ENCODE results near the gene ITGAV.

ITGAV gene

DNA sequence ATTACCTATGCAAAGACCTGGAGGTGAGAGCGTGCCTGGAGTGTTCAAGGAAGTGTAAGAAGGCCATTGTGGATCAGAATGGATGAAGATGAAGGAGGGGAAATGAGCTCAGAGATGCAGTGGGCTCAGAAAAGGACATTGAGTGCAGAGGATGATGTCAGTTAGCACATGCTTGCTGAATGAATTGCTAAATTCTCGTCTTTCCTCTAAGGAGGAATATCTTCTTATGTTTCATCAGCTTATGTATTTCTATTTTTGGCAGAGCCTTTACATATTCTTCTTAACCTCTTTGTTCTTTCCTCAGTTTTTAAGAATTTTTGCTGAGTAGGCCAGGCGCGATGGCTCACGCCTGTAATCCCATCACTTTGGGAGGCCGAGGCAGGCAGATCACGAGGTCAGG is 134.9 kb downstream of the ITGAV start:
- Histone ChIP-seq H3K4me1 (ENCODE audit: insufficient read depth, low read length, poor library complexity, severe bottlenecking) (no peaks in the 10 kb centered on the region), H2AFZ (ENCODE audit: low read length) (no peak overlapping the region), H3K27me3 (ENCODE audit: insufficient read depth, low read length, poor library complexity, severe bottlenecking) (no peaks in the 10 kb centered on the region), H3K36me3 (ENCODE audit: insufficient read depth, low read length) (no peaks in the 10 kb centered on the region), H3K4me3 (ENCODE audit: low read length, poor library complexity, severe bottlenecking) (no peak overlapping the region), H3K9me2 (replicated peaks; ENCODE audit: low read depth, low read length) (no peaks in the 10 kb centered on the region), H3F3A (ENCODE audit: low read depth) (no peaks in the 10 kb centered on the region), H4K20me1 (ENCODE audit: insufficient read depth, low read length, poor library complexity, severe bottlenecking) (no peaks in the 10 kb centered on the region), H3K9me3 (ENCODE audit: insufficient read depth, low read depth, low read length) (no peaks in the 10 kb centered on the region), H3K9ac (ENCODE audit: low read depth, low read length, poor library complexity, severe bottlenecking) (no peak overlapping the region), H3K79me2 (ENCODE audit: insufficient read depth, low read length) (no peaks in the 10 kb centered on the region), H3K4me2 (ENCODE audit: low read depth, low read length, poor library complexity, severe bottlenecking) (no peak overlapping the region)
- TF ChIP-seq, protein P1, sequence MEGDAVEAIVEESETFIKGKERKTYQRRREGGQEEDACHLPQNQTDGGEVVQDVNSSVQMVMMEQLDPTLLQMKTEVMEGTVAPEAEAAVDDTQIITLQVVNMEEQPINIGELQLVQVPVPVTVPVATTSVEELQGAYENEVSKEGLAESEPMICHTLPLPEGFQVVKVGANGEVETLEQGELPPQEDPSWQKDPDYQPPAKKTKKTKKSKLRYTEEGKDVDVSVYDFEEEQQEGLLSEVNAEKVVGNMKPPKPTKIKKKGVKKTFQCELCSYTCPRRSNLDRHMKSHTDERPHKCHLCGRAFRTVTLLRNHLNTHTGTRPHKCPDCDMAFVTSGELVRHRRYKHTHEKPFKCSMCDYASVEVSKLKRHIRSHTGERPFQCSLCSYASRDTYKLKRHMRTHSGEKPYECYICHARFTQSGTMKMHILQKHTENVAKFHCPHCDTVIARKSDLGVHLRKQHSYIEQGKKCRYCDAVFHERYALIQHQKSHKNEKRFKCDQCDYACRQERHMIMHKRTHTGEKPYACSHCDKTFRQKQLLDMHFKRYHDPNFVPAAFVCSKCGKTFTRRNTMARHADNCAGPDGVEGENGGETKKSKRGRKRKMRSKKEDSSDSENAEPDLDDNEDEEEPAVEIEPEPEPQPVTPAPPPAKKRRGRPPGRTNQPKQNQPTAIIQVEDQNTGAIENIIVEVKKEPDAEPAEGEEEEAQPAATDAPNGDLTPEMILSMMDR (conservative IDR thresholded peaks at IDR 0.05; ENCODE audit: low read length), result no peak
- no peak for TF ChIP-seq EZH2phosphoT487 (IDR thresholded peaks at IDR 0.05; ENCODE audit: borderline replicate concordance)

DNA sequence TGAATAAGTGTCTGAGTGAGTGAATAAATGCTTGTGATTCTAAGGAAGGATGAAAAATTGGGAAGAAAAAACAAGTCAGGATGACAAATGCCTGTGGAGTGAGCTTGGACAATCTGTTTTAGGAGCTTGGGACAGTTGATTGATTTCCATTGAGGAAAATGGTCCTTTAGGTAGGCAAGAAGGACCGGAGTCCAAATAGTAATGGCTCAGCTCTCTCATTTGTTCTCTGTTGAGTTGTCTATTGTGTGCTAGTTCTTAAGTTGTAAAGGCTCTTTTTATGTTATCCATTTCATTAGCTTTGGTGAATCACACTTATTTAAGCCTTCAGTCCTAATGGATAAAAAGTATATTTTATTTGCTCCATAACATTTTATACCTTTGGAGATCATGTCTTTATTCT is 135.9 kb downstream of the ITGAV start:
- H4K20me1 ChIP-seq (ENCODE audit: insufficient read depth, low read length, poor library complexity, severe bottlenecking), result no peaks in the 10 kb centered on the region
- no peak overlapping the region for H3K4me3 ChIP-seq (ENCODE audit: low read length, poor library complexity, severe bottlenecking)
- TF ChIP-seq EZH2phosphoT487 (IDR thresholded peaks at IDR 0.05; ENCODE audit: borderline replicate concordance), result no peak
- TF ChIP-seq, protein P1 (conservative IDR thresholded peaks at IDR 0.05; ENCODE audit: low read length), result no peak
- no peak overlapping the region for H2AFZ ChIP-seq (ENCODE audit: low read length)
- H3K79me2 ChIP-seq (ENCODE audit: insufficient read depth, low read length), result no peaks in the 10 kb centered on the region
- no peaks in the 10 kb centered on the region for H3K9me2 ChIP-seq (replicated peaks; ENCODE audit: low read depth, low read length)
- H3K4me2 ChIP-seq (ENCODE audit: low read depth, low read length, poor library complexity, severe bottlenecking), result no peak overlapping the region
- H3K27me3 ChIP-seq (ENCODE audit: insufficient read depth, low read length, poor library complexity, severe bottlenecking), result no peaks in the 10 kb centered on the region
- no peaks in the 10 kb centered on the region for H3K4me1 ChIP-seq (ENCODE audit: insufficient read depth, low read length, poor library complexity, severe bottlenecking)
- no peaks in the 10 kb centered on the region for H3F3A ChIP-seq (ENCODE audit: low read depth)
- H3K9me3 ChIP-seq (ENCODE audit: insufficient read depth, low read depth, low read length), result no peaks in the 10 kb centered on the region
- no peaks in the 10 kb centered on the region for H3K36me3 ChIP-seq (ENCODE audit: insufficient read depth, low read length)
- H3K9ac ChIP-seq (ENCODE audit: low read depth, low read length, poor library complexity, severe bottlenecking), result no peak overlapping the region

DNA sequence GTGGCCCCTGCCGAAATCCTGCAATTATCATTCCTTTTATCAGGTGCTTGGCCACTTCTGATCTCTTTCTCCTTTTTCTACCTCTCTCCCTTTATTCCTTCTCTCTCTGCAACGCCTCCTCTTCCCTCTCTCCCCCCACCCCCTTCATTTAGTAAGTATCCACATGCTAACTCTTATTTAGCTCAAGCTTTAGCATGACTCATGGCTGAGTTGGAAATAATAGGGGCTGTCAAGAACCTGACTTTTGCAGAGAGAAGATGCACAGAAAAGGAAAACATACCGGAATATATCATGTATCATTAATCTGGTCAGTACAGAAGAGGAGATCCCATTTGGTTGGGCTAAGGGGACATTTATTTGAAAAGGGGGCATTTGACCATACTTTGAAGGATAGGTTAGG is 137.1 kb downstream of the ITGAV start:
- H3K9ac ChIP-seq (ENCODE audit: low read depth, low read length, poor library complexity, severe bottlenecking), result no peak overlapping the region
- no peaks in the 10 kb centered on the region for H3K9me2 ChIP-seq (replicated peaks; ENCODE audit: low read depth, low read length)
- H3F3A ChIP-seq (ENCODE audit: low read depth), result no peaks in the 10 kb centered on the region
- no peaks in the 10 kb centered on the region for H3K27me3 ChIP-seq (ENCODE audit: insufficient read depth, low read length, poor library complexity, severe bottlenecking)
- H3K4me2 ChIP-seq (ENCODE audit: low read depth, low read length, poor library complexity, severe bottlenecking), result no peak overlapping the region
- no peak overlapping the region for H2AFZ ChIP-seq (ENCODE audit: low read length)
- no peaks in the 10 kb centered on the region for H3K79me2 ChIP-seq (ENCODE audit: insufficient read depth, low read length)
- no peaks in the 10 kb centered on the region for H3K9me3 ChIP-seq (ENCODE audit: insufficient read depth, low read depth, low read length)
- H3K4me3 ChIP-seq (ENCODE audit: low read length, poor library complexity, severe bottlenecking), result no peak overlapping the region
- TF ChIP-seq, protein P1 (conservative IDR thresholded peaks at IDR 0.05; ENCODE audit: low read length), result no peak
- no peak for TF ChIP-seq EZH2phosphoT487 (IDR thresholded peaks at IDR 0.05; ENCODE audit: borderline replicate concordance)
- H3K4me1 ChIP-seq (ENCODE audit: insufficient read depth, low read length, poor library complexity, severe bottlenecking), result no peaks in the 10 kb centered on the region
- H4K20me1 ChIP-seq (ENCODE audit: insufficient read depth, low read length, poor library complexity, severe bottlenecking), result no peaks in the 10 kb centered on the region
- no peaks in the 10 kb centered on the region for H3K36me3 ChIP-seq (ENCODE audit: insufficient read depth, low read length)
